ENCODE measurements around the gene HLX. TPM values are rescaled to one million over a fixed set of nuclear protein-coding genes. Genes with fewer than 3 reads are reported as not detected.

The HLX gene
- total RNA-seq: 0.48 TPM

GRCh38 chr1:220879076-220879508, at the start of gene HLX:
Gene HLX (plus strand): TSS chr1:220879443. CDS start chr1:220879858, 415 bp downstream.
- peak; percentile 78 for ATAC-seq

GRCh38 chr1:220833436-220833835, 45.8 kb upstream of the HLX start:
- ATAC-seq: no peak

- ATAC-seq: no peak
These were observed 44.9 kb upstream of the HLX start for GRCh38 chr1:220834155-220834870.

- no peak for ATAC-seq
These were observed 40.7 kb upstream of the HLX start for GRCh38 chr1:220838578-220838977.

- no peak for ATAC-seq
These were observed 39.8 kb upstream of the HLX start for GRCh38 chr1:220839474-220839873.

- no peak for ATAC-seq
These were observed 38.0 kb upstream of the HLX start for GRCh38 chr1:220841293-220841692.

- ATAC-seq: peak; percentile 25
These were observed 35.7 kb upstream of the HLX start for GRCh38 chr1:220843481-220844011.

- ATAC-seq: no peak
These were observed 26.8 kb upstream of the HLX start for GRCh38 chr1:220852408-220852807.

- no peak for ATAC-seq
These were observed 6.9 kb upstream of the HLX start for GRCh38 chr1:220872296-220872695.

- ATAC-seq: no peak
These were observed 6.2 kb upstream of the HLX start for GRCh38 chr1:220873087-220873486.

GRCh38 chr1:220873868-220874655, 5.2 kb upstream of the HLX start:
- peak; percentile 43 for ATAC-seq

- no peak for ATAC-seq
These were observed 4.0 kb upstream of the HLX start for GRCh38 chr1:220875260-220875659.

- peak; percentile 4 for ATAC-seq
These were observed 2.5 kb upstream of the HLX start for GRCh38 chr1:220876511-220877376.

GRCh38 chr1:220877377-220878095, 1.7 kb upstream of the HLX start:
- no peak for ATAC-seq

- no peak for ATAC-seq
These were observed 810 bp upstream of the HLX start for GRCh38 chr1:220878191-220879075.

- peak; percentile 28 for ATAC-seq
These were observed 492 bp downstream of the HLX start for GRCh38 chr1:220879509-220880361.

- ATAC-seq: no peak
These were observed 1.1 kb downstream of the HLX start for GRCh38 chr1:220880362-220880670.

GRCh38 chr1:220880726-220881506, 1.7 kb downstream of the HLX start:
- ATAC-seq: peak; percentile 26

Data from esophagus mucosa (tissue), 1 donor.